Astrocyte (in vitro differentiated cells and primary cell): ENCODE data around the gene CNOT10. TPM values are rescaled to one million over a fixed set of nuclear protein-coding genes. Genes with fewer than 3 reads are reported as not detected.

ENCODE experiments used
- DNase-seq: peaks from one replicate; pipeline ENCODE4 v3.0.0-alpha.2; 2010; ENCODE audit warnings: low read depth
- FAIRE-seq: peaks from 2 replicates; lab custom pipeline; 2011; peaks lifted over from hg19 to GRCh38; lab: Jason Lieb, UNC
- H2AFZ ChIP-seq: 2 replicates; pipeline ENCODE4 v1.6.0; 2012; ENCODE audit warnings: low read depth, low read length, inconsistent platforms
- H3K27ac ChIP-seq: 2 replicates; pipeline ENCODE4 v1.5.1; 2011; ENCODE audit warnings: low read depth, low read length, inconsistent platforms
- H3K27me3 ChIP-seq: 2 replicates; pipeline ENCODE4 v1.6.0; 2011; ENCODE audit warnings: low read length, inconsistent platforms; ENCODE audit not compliant: insufficient read depth
- H3K36me3 ChIP-seq: 2 replicates; pipeline ENCODE4 v1.5.1; 2011; ENCODE audit warnings: low read length, inconsistent platforms; ENCODE audit not compliant: insufficient read depth
- H3K4me1 ChIP-seq: 2 replicates; pipeline ENCODE4 v1.5.1; 2011; ENCODE audit warnings: low read length, inconsistent platforms; ENCODE audit not compliant: insufficient read depth
- H3K4me2 ChIP-seq: 2 replicates; pipeline ENCODE4 v1.6.0; 2012; ENCODE audit warnings: low read length, inconsistent platforms
- H3K4me3 ChIP-seq: 2 replicates; pipeline ENCODE4 v1.5.1; 2011; ENCODE audit warnings: low read depth, mild to moderate bottlenecking, low read length, inconsistent platforms; ENCODE audit not compliant: insufficient read depth
- H3K79me2 ChIP-seq: 2 replicates; pipeline ENCODE4 v1.6.0; 2012; ENCODE audit warnings: mild to moderate bottlenecking, low read length, inconsistent platforms; ENCODE audit not compliant: insufficient read depth
- H3K9ac ChIP-seq: 2 replicates; pipeline ENCODE4 v1.6.0; 2012; ENCODE audit warnings: mild to moderate bottlenecking, low read length, inconsistent platforms
- H3K9me3 ChIP-seq: 2 replicates; pipeline ENCODE4 v1.5.1; 2012; ENCODE audit warnings: low read depth, mild to moderate bottlenecking, low read length, inconsistent platforms; ENCODE audit not compliant: insufficient read depth
- H4K20me1 ChIP-seq: 2 replicates; pipeline ENCODE4 v1.6.0; 2012; ENCODE audit warnings: low read length, inconsistent platforms; ENCODE audit not compliant: insufficient read depth
- H3K27ac Mint-ChIP-seq: one replicate; pipeline ENCODE4 v1.8.0; 2021; ENCODE audit warnings: mild to moderate bottlenecking, mixed read lengths; ENCODE audit not compliant: unreplicated experiment
- H3K27me3 Mint-ChIP-seq: one replicate; pipeline ENCODE4 v1.8.0; 2021; ENCODE audit warnings: low read depth, mixed read lengths; ENCODE audit not compliant: unreplicated experiment
- H3K36me3 Mint-ChIP-seq: one replicate; pipeline ENCODE4 v1.8.0; 2021; ENCODE audit warnings: low read depth, mixed read lengths; ENCODE audit not compliant: unreplicated experiment
- H3K4me1 Mint-ChIP-seq: one replicate; pipeline ENCODE4 v1.8.0; 2021; ENCODE audit warnings: low read depth, mixed read lengths; ENCODE audit not compliant: unreplicated experiment
- H3K4me3 Mint-ChIP-seq: one replicate; pipeline ENCODE4 v1.8.0; 2021; ENCODE audit warnings: mild to moderate bottlenecking, moderate library complexity, mixed read lengths; ENCODE audit not compliant: unreplicated experiment
- H3K9me3 Mint-ChIP-seq: one replicate; pipeline ENCODE4 v1.8.0; 2021; ENCODE audit warnings: mild to moderate bottlenecking, mixed read lengths; ENCODE audit not compliant: unreplicated experiment
- CTCF ChIP-seq: IDR thresholded peaks from 2 replicates; pipeline ENCODE4 v1.5.1; 2011; ENCODE audit warnings: low read depth, mild to moderate bottlenecking, inconsistent platforms, low read length, moderate library complexity; ENCODE audit not compliant: insufficient read depth
- EZH2 ChIP-seq: IDR thresholded peaks from 2 replicates; pipeline ENCODE4 v1.6.1; 2012; ENCODE audit warnings: mild to moderate bottlenecking, low read length, inconsistent platforms; ENCODE audit not compliant: insufficient read depth
- total RNA-seq: library from RNA; stranded (reverse); gene quantifications from 2 replicates; pipeline ENCODE4 v1.2.1, GENCODE V29; 2021

CNOT10 gene
- total RNA-seq, 1 donor from 2014 or later = 26.2 TPM

GRCh38 chr3:32817257-32817557 is 132.2 kb downstream of the CNOT10 start:
- Histone ChIP-seq H3K27me3 (peaks cover 66% of the 10 kb centered on the region), H3K27ac (no peak overlapping the region), H3K4me3 (peak overlapping the region; percentile 44), H3K4me1 (peaks cover 4% of the 10 kb centered on the region), H2AFZ (peak overlapping the region; percentile 47), H3K36me3 (no peaks in the 10 kb centered on the region), H3K9me3 (peaks cover 15% of the 10 kb centered on the region), H4K20me1 (no peaks in the 10 kb centered on the region), H3K9ac (no peak overlapping the region), H3K4me2 (peak overlapping the region; percentile 85), H3K79me2 (no peaks in the 10 kb centered on the region)
- H3K4me3 Mint-ChIP-seq = peak overlapping the region; percentile 89
- DNase-seq (no peak), FAIRE-seq (no peak)
- H3K9me3 Mint-ChIP-seq = no peaks in the 10 kb centered on the region
- peak; percentile 30 for TF ChIP-seq EZH2
- no peak for TF ChIP-seq CTCF
- H3K4me1 Mint-ChIP-seq = peaks cover 27% of the 10 kb centered on the region
- no peaks in the 10 kb centered on the region for H3K27me3 Mint-ChIP-seq
- H3K27ac Mint-ChIP-seq = peak overlapping the region; percentile 77
- peaks cover 9% of the 10 kb centered on the region for H3K36me3 Mint-ChIP-seq

- Mint-ChIP-seq H3K36me3 (peaks cover 9% of the 10 kb centered on the region), H3K27ac (peak within 1 kb of the TSS; percentile 99), H3K9me3 (no peaks in the 10 kb centered on the region), H3K27me3 (no peaks in the 10 kb centered on the region), H3K4me1 (peaks cover 29% of the 10 kb centered on the region), H3K4me3 (peak within 1 kb of the TSS; percentile 100)
- H3K27me3 ChIP-seq = peaks cover 69% of the 10 kb centered on the region
- peaks cover 4% of the 10 kb centered on the region for H3K4me1 ChIP-seq
- H3K27ac ChIP-seq = no peak within 1 kb of the TSS
- no peaks in the 10 kb centered on the region for H4K20me1 ChIP-seq
- peak within 1 kb of the TSS; percentile 83 for H2AFZ ChIP-seq
- peaks cover 15% of the 10 kb centered on the region for H3K9me3 ChIP-seq
- H3K4me3 ChIP-seq = peak within 1 kb of the TSS; percentile 44
- no peak within 1 kb of the TSS for H3K9ac ChIP-seq
- DNase-seq (no peak), FAIRE-seq (no peak)
- TF ChIP-seq CTCF = no peak
- TF ChIP-seq EZH2 = peak; percentile 19
- H3K4me2 ChIP-seq = peak within 1 kb of the TSS; percentile 85
- H3K36me3 ChIP-seq = no peaks in the 10 kb centered on the region
- H3K79me2 ChIP-seq = no peaks in the 10 kb centered on the region
Observed at GRCh38 chr3:32817558-32818228, 132.7 kb downstream of the CNOT10 start, which contains the start of gene TRIM71. TSS of gene TRIM71 (plus strand) at chr3:32817997. CDS start at chr3:32818081, 84 bp downstream.
